Fibroblast of villous mesenchyme (primary cell): Measurements from ENCODE around the gene POLR1F. TPM values are rescaled to one million over a fixed set of nuclear protein-coding genes. Genes with fewer than 3 reads are reported as not detected.

Experiments
- DNase-seq: peaks from one replicate; pipeline ENCODE4 v3.0.0-alpha.2; 2010; ENCODE audit warnings: low read depth
- H3K4me3 ChIP-seq: 2 replicates; pipeline ENCODE4 v1.5.1; 2011; ENCODE audit warnings: low read depth, mild to moderate bottlenecking, low read length
- CTCF ChIP-seq: IDR thresholded peaks from 2 replicates; pipeline ENCODE4 v1.5.1; 2012; ENCODE audit warnings: low read depth, mild to moderate bottlenecking, low read length; ENCODE audit not compliant: insufficient read depth
- total RNA-seq: library from RNA; depleted of rRNA; stranded (reverse); fragments of >200 nt; gene quantifications from 2 replicates; pipeline ENCODE4 v1.2.3, GENCODE V29; 2012

The POLR1F gene
- total RNA-seq: 21.3 and 52.2 TPM in 2 replicates

- peak within 1 kb of the TSS; percentile 97 for H3K4me3 ChIP-seq
- DNase-seq: peak; percentile 96
- TF ChIP-seq CTCF: peak; percentile 91
Observed at GRCh38 chr7:19708397-19709248, at the start of gene POLR1F. POLR1F (minus strand) TSS chr7:19709037; CDS start chr7:19709016, 21 bp downstream.

GRCh38 chr7:19754521-19755116, 45.8 kb upstream of the POLR1F start:
- DNase-seq: peak; percentile 57
- H3K4me3 ChIP-seq: no peak overlapping the region
- TF ChIP-seq CTCF: peak; percentile 71

GRCh38 chr7:19752020-19752419, 43.2 kb upstream of the POLR1F start:
- DNase-seq: no peak
- H3K4me3 ChIP-seq: no peak overlapping the region
- TF ChIP-seq CTCF: no peak

- no peak overlapping the region for H3K4me3 ChIP-seq
- peak; percentile 20 for DNase-seq
Observed at GRCh38 chr7:19749658-19750057, 40.8 kb upstream of the POLR1F start.

GRCh38 chr7:19747740-19748339, 39.0 kb upstream of the POLR1F start:
- peak; percentile 62 for TF ChIP-seq CTCF
- DNase-seq: peak; percentile 44
- no peak overlapping the region for H3K4me3 ChIP-seq

More at GRCh38 chr7:19749658-19750057, 40.8 kb upstream of the POLR1F start:
- no peak for TF ChIP-seq CTCF

- H3K4me3 ChIP-seq: no peak overlapping the region
- DNase-seq: no peak
- no peak for TF ChIP-seq CTCF
Observed at GRCh38 chr7:19744075-19744474, 35.2 kb upstream of the POLR1F start.
